Psoas muscle (tissue), 8 donors: ENCODE results near the gene HDAC3. TPM values are rescaled to one million over a fixed set of nuclear protein-coding genes. Genes with fewer than 3 reads are reported as not detected.
A peak's percentile ranks its signal among the peaks of the same experiment; 100 is the strongest.

Experiments
- ATAC-seq, 4 donors: fragments of 200-7000 bp; cut with Tn5 transposase; one replicate each; pipeline ENCODE4 v1.9.1; 2020; ENCODE audit warnings: moderate library complexity in 3 of 4, mild to moderate bottlenecking in 2 of 4
- DNase-seq, 2 donors: peaks; one replicate each; pipeline ENCODE4 v3.0.0-alpha.2; 2020
- H3K27ac ChIP-seq: fragments of 200-600 bp; one replicate; pipeline ENCODE4 v1.8.0; 2022
- H3K27me3 ChIP-seq, 3 donors: fragments of 200-600 bp in 1 of 3; one replicate each; pipeline versions ENCODE4 v1.6.1 to v1.8.0; 2013 to 2022; ENCODE audit warnings: low read length in 2 of 3, mild to moderate bottlenecking in 2 of 3, moderate library complexity in 1 of 3; ENCODE audit not compliant: insufficient read depth in 3 of 3
- H3K36me3 ChIP-seq, 2 donors: fragments of 200-600 bp in 1 of 2; one replicate each; pipeline versions ENCODE4 v1.6.1 to v1.8.0; 2013 to 2022; ENCODE audit warnings: low read depth in 1 of 2, mild to moderate bottlenecking in 1 of 2, moderate library complexity in 1 of 2; ENCODE audit not compliant: insufficient read depth in 1 of 2
- H3K4me1 ChIP-seq: fragments of 200-600 bp; one replicate; pipeline ENCODE4 v1.8.0; 2022
- H3K4me3 ChIP-seq: fragments of 200-600 bp; one replicate; pipeline ENCODE4 v1.8.0; 2022; ENCODE audit warnings: mild to moderate bottlenecking
- H3K9me3 ChIP-seq: fragments of 200-600 bp; one replicate; pipeline ENCODE4 v1.8.0; 2022
- WGBS, 3 donors: extraction: QIAGEN DNeasy Blood & Tissue Kit; methylation state at CpG; one replicate each; pipeline versions ENCODE4 v1.1.6 to v1.1.7; 2013; 5-methylcytosine and 5-hydroxymethylcytosine counted together
- intact Hi-C, 2 donors: fragments of 100-400 bp; cut with DNase I; formaldehyde crosslinking; loops; one replicate each; pipeline versions ENCODE4 v1.11.0 to v1.14.2; 2022
- polyA plus RNA-seq, 3 donors: library from polyadenylated mRNA; stranded (reverse); fragments of 200-250 nt; gene quantifications; one replicate each; pipeline ENCODE4 v1.2.3, GENCODE V29; 2013
- total RNA-seq, 4 donors: library from RNA; stranded (reverse); fragmentation: NEBNext Ultra II Directional in 2 of 4; extraction: Animal tissue kit (Norgen Biotek cat#: 25700) in 2 of 4; gene quantifications; one replicate each; pipeline versions ENCODE4 v1.2.1 to v1.2.4, GENCODE V29; 2021 to 2023
- TF ChIP-seq, protein P1 (sequence below): fragments of 200-600 bp; IDR thresholded peaks from one replicate; pipeline ENCODE4 v1.8.0; 2022; ENCODE audit warnings: antibody characterized with exemption
- donor health status: healthy with polysubstance abuse.
- donor health status: DM: no; HTN: no; CAD: no; lungs with moderate emphysema.
- donor health status: Bipolar disorder and iron deficiency.
- donor health status: healthy.
- donor health status: DM: yes; HTN: yes; CAD: no.
- donor health status: DM: no; HTN: no; CAD: no.
- donor health status: DM: no; HTN: no; CAD: no.
- donor health status: DM: yes; HTN: yes; CAD: no.

Gene HDAC3
- total and polyA plus RNA-seq, 7 donors, result 16.9 to 41.3 (median 30.1) TPM

DNA sequence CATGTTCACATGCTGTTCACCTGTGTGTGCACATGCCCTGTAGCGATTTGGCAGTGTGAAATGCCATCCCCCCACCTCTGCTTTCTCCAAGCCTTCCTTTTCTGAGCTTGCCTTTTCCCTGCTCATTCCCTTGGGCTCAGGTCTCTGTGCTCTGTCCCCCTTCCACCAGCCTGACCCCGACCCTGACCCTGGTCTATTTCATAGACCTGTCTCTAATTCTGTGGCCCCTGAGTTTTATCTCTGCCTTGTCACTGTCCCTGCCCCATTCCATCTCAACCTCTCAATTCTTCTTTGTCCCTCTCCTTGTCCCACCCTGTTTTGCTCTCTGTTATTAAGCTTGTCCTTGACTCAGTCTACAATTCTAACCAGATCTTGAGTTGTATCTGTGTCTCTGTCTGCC lies 44.6 kb upstream of the HDAC3 start:
- peaks cover 3% of the 10 kb centered on the region for H3K4me1 ChIP-seq
- DNase-seq (no peak), ATAC-seq (no peak)
- peaks cover 0 to 20% (median 1%) of the 10 kb centered on the region in 3 donors for H3K27me3 ChIP-seq
- H3K9me3 ChIP-seq, result no peaks in the 10 kb centered on the region
- intact Hi-C loops, result no loop called here
- TF ChIP-seq, protein P1, sequence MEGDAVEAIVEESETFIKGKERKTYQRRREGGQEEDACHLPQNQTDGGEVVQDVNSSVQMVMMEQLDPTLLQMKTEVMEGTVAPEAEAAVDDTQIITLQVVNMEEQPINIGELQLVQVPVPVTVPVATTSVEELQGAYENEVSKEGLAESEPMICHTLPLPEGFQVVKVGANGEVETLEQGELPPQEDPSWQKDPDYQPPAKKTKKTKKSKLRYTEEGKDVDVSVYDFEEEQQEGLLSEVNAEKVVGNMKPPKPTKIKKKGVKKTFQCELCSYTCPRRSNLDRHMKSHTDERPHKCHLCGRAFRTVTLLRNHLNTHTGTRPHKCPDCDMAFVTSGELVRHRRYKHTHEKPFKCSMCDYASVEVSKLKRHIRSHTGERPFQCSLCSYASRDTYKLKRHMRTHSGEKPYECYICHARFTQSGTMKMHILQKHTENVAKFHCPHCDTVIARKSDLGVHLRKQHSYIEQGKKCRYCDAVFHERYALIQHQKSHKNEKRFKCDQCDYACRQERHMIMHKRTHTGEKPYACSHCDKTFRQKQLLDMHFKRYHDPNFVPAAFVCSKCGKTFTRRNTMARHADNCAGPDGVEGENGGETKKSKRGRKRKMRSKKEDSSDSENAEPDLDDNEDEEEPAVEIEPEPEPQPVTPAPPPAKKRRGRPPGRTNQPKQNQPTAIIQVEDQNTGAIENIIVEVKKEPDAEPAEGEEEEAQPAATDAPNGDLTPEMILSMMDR, result no peak
- 70 to 79% (median 74%) methylated on average over 2 of the region's 2 CpGs for WGBS, 3 donors
- no peaks in the 10 kb centered on the region for H3K36me3 ChIP-seq
- peak overlapping the region; percentile 67 for H3K27ac ChIP-seq
- H3K4me3 ChIP-seq, result peak overlapping the region; percentile 65

DNA sequence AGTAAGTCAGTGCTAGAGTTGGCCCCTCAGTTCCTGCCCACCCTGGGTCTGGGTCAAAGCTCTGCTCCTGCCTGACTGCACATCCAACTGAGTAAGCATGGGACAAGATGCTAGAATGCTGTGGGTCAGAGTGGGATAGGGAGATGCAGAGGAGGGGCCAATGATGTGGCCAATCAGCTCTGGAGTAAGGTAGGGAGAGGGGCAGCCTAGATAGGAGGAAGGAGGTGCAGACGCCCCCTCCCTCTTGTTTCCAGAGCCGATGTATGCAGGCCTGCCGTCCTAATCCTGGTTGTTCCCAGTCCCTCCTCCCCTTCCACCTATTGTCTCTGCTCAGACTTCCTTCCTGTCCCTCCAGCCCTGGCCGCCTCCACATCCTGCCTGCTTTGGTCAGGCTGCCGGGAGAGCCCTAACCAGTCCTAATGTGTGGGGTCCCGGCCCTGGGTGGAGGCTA lies 44.1 kb upstream of the HDAC3 start:
- Histone ChIP-seq H3K27ac (peak overlapping the region; percentile 67), H3K4me3 (peak overlapping the region; percentile 65), H3K9me3 (no peaks in the 10 kb centered on the region), H3K4me1 (peaks cover 3% of the 10 kb centered on the region), H3K27me3 (peaks cover 0 to 20% (median 1%) of the 10 kb centered on the region in 3 donors), H3K36me3 (no peaks in the 10 kb centered on the region)
- intact Hi-C loops, result no loop called here
- peak; percentile 39 to 54 (median 44) for ATAC-seq
- DNase-seq, result peak in 1 of 2 donors; percentile 32
- 59 to 63% (median 63%) methylated on average over 5 to 6 of the region's 6 CpGs for WGBS, 3 donors
- TF ChIP-seq, protein P1, result no peak

DNA sequence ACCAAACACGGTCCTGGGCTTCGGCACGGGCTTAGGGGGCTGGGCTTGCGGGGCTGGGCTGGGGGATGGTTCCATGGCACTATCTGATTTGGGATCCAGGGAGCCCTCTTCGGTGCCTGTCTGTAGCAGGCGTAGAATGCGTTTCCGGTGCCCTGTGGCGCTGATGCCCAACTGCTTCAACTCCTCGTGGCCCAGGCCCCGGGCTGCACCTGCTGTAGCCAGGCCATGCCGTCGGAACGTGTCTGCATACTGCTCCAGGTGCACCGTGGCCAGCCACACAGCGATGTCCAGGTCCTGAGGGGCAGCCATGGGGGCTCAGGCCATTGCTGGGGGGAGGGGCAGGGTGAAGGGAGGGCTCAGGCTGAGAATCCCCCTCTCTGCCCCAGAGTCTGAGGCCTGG lies 43.5 kb upstream of the HDAC3 start:
- peaks cover 3% of the 10 kb centered on the region for H3K4me1 ChIP-seq
- WGBS, 3 donors, result 65 to 71% (median 69%) methylated on average over 16 of the region's 16 CpGs
- no peak for DNase-seq
- H3K36me3 ChIP-seq, result no peaks in the 10 kb centered on the region
- no peak overlapping the region for H3K27ac ChIP-seq
- H3K9me3 ChIP-seq, result no peaks in the 10 kb centered on the region
- intact Hi-C loops, result no loop called here
- H3K4me3 ChIP-seq, result peak overlapping the region; percentile 65
- H3K27me3 ChIP-seq, result peaks cover 0 to 20% (median 1%) of the 10 kb centered on the region in 3 donors
- ATAC-seq, result no peak
- TF ChIP-seq, protein P1, result no peak

DNA sequence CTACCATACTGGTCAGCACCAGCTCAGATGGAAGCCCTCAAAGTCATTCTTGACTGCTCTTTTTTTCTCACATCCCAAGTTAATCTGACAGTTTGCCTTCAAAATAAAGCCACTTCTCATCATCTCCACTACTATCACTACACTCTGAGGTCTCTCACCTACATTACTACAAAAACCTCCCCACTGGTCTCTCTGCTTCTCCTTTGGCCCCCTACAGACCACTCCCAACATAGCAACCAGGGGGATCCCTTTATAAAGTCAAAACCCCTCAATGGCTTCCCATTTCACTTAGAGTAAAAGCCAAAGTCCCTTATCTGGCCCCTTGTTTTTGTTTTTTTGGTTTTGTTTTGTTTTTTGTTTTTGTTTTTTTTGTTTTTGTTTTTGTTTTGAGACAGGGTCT lies 40.8 kb upstream of the HDAC3 start:
- DNase-seq, result no peak
- Histone ChIP-seq H3K27me3 (peaks cover 0 to 20% (median 0%) of the 10 kb centered on the region in 3 donors), H3K36me3 (no peaks in the 10 kb centered on the region), H3K4me1 (no peaks in the 10 kb centered on the region), H3K27ac (no peak overlapping the region), H3K4me3 (no peak overlapping the region), H3K9me3 (no peaks in the 10 kb centered on the region)
- intact Hi-C loops, result no loop called here
- TF ChIP-seq, protein P1, result no peak
- ATAC-seq, result no peak

DNA sequence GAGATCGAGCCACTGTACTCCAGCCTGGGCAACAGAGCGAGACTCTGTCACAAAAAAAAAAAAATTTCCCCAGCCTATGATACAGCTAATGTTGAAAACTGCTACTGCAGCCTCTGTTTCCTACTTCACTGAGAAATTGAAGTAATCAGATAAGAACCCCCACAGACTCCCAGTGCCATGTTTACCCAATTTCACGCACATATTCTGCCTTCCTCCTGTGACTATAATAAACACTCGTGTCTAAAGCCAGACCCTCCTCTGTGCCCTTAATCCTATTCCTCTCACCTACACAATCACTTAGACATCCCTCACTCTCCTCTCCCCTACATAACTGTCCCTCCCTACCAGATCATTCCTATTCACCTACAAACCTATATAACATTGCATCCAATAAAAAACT lies 39.0 kb upstream of the HDAC3 start:
- H3K4me3 ChIP-seq, result no peak overlapping the region
- 78 to 81% (median 80%) methylated on average over 4 of the region's 4 CpGs for WGBS, 3 donors
- no peaks in the 10 kb centered on the region for H3K36me3 ChIP-seq
- no peak for DNase-seq
- intact Hi-C loops, result no loop called here
- ATAC-seq, result no peak
- H3K9me3 ChIP-seq, result no peaks in the 10 kb centered on the region
- peaks cover 0 to 6% (median 0%) of the 10 kb centered on the region in 3 donors for H3K27me3 ChIP-seq
- TF ChIP-seq, protein P1, result no peak
- no peak overlapping the region for H3K27ac ChIP-seq
- no peaks in the 10 kb centered on the region for H3K4me1 ChIP-seq
